Stomach (tissue), 4 donors: Measurements from ENCODE around the gene FBXL20.

ENCODE experiments used
- CTCF ChIP-seq, 7 experiments: fragments of 450-650 bp in 4 of 7; fragments of 200-600 bp in 3 of 7; sonication (generic) in 3 of 7; IDR thresholded peaks; one replicate each; pipeline ENCODE4 v1.5.1; 2016 to 2019; ENCODE audit warnings: antibody characterized with exemption in 7 of 7, control low read depth in 2 of 7, mild to moderate bottlenecking in 1 of 7
- POLR2A ChIP-seq, 4 donors: fragments of 450-650 bp; IDR thresholded peaks; one replicate each; pipeline ENCODE4 v1.6.1; 2016; ENCODE audit warnings: antibody characterized with exemption in 4 of 4, control low read depth in 2 of 4, mild to moderate bottlenecking in 1 of 4, moderate library complexity in 1 of 4

DNA sequence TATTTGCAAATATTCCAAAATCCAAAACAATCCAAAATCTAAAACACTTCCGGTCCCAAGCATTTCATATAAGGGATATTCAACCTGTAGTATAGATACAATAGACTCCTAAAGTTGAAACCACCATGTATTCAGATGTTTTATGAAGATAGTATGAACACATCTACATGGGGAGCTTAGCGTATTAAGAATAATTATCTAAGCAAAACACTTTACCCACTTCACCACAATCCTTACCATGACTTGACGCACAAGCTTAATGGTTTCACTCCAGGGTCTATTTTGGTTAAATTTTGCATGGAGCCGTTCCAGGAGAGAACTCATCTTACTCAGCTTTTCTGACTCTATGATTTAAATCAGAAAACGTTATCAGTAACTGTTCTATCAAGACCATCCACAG is 46.1 kb upstream of the FBXL20 start:
- TF ChIP-seq CTCF (IDR thresholded peaks at IDR 0.05) (no peak), POLR2A (IDR thresholded peaks at IDR 0.05) (no peak)
